ENCODE results near the gene DHRS3. TPM values are rescaled to one million over a fixed set of nuclear protein-coding genes. Genes with fewer than 3 reads are reported as not detected.

Gene DHRS3
- total and polyA plus RNA-seq, 2 of the 13 experiments (the other 11 are each of a cell fraction or from before 2014, with no cell fraction given), result 48.5 to 90.5 TPM

- TF ChIP-seq ZXDC (CRISPR knock-in tag; IDR thresholded peaks at IDR 0.05) (no peak; the same call in 1 of the 2 replicates), ZNF280B (CRISPR knock-in tag; IDR thresholded peaks at IDR 0.05; ENCODE audit: borderline replicate concordance) (no peak; the same call in 1 of the 2 replicates), MAFK (conservative IDR thresholded peaks at IDR 0.05 in 1 of 2, IDR thresholded peaks at IDR 0.05 in 1 of 2; ENCODE audit: low read length in 2 of 2) (peak in 1 of 2 experiments; percentile 4; a peak in 1 of 4 replicates), SSRP1 (CRISPR knock-in tag; IDR thresholded peaks at IDR 0.05) (peak; percentile 31; the same call in 1 of the 2 replicates), NCOA5 (CRISPR knock-in tag; IDR thresholded peaks at IDR 0.05) (0 out of 2 replicates have a peak, but pooled peaks have one; percentile 54), ZNF747 (CRISPR knock-in tag; IDR thresholded peaks at IDR 0.05; ENCODE audit: borderline replicate concordance) (peak; percentile 35; the same call in 1 of the 2 replicates), U2AF2 (IDR thresholded peaks at IDR 0.05; ENCODE audit: low read depth, low read length) (no peak), CREB1 (IDR thresholded peaks at IDR 0.05) (peak; percentile 33), CREB1 (CRISPR knock-in tag; IDR thresholded peaks at IDR 0.05) (peak; percentile 87), RFX3 (CRISPR knock-in tag; IDR thresholded peaks at IDR 0.05) (peak; percentile 28; the same call in 1 of the 2 replicates), TRAFD1 (CRISPR knock-in tag; IDR thresholded peaks at IDR 0.05; ENCODE audit: borderline replicate concordance) (no peak), KAT7 (CRISPR knock-in tag; IDR thresholded peaks at IDR 0.05; ENCODE audit: borderline replicate concordance) (peak; percentile 25; the same call in 1 of the 2 replicates), REPIN1 (CRISPR knock-in tag; IDR thresholded peaks at IDR 0.05; ENCODE audit: borderline replicate concordance, low read depth) (peak; percentile 84), HCFC1 (IDR thresholded peaks at IDR 0.05; ENCODE audit: low read depth, low read length) (no peak), ZNF589 (CRISPR knock-in tag; conservative IDR thresholded peaks at IDR 0.05) (no peak), THAP11 (CRISPR knock-in tag; IDR thresholded peaks at IDR 0.05) (peak; percentile 69), GABPA (IDR thresholded peaks at IDR 0.05; ENCODE audit: low read depth, low read length) (no peak), GABPA (CRISPR knock-in tag; IDR thresholded peaks at IDR 0.05; ENCODE audit: low read depth) (peak; percentile 39; the same call in 1 of the 2 replicates), SAFB2 (CRISPR knock-in tag; IDR thresholded peaks at IDR 0.05; ENCODE audit: borderline replicate concordance, low read depth) (no peak), ZNF670 (CRISPR knock-in tag; IDR thresholded peaks at IDR 0.05; ENCODE audit: borderline replicate concordance) (peak; percentile 72; the same call in 1 of the 2 replicates)
- TF ChIP-seq, protein P1, sequence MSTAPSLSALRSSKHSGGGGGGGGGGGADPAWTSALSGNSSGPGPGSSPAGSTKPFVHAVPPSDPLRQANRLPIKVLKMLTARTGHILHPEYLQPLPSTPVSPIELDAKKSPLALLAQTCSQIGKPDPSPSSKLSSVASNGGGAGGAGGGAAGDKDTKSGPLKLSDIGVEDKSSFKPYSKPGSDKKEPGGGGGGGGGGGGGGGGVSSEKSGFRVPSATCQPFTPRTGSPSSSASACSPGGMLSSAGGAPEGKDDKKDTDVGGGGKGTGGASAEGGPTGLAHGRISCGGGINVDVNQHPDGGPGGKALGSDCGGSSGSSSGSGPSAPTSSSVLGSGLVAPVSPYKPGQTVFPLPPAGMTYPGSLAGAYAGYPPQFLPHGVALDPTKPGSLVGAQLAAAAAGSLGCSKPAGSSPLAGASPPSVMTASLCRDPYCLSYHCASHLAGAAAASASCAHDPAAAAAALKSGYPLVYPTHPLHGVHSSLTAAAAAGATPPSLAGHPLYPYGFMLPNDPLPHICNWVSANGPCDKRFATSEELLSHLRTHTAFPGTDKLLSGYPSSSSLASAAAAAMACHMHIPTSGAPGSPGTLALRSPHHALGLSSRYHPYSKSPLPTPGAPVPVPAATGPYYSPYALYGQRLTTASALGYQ (CRISPR knock-in tag; IDR thresholded peaks at IDR 0.05), result peak; percentile 96
Measured at GRCh38 chr1:12528021-12528852, 89.8 kb downstream of the DHRS3 start (continued).
